ENCODE measurements around the gene MED27. TPM values are rescaled to one million over a fixed set of nuclear protein-coding genes. Genes with fewer than 3 reads are reported as not detected.

MED27 gene
- total RNA-seq, 1 donor from 2014 or later, result 24.1 TPM

DNA sequence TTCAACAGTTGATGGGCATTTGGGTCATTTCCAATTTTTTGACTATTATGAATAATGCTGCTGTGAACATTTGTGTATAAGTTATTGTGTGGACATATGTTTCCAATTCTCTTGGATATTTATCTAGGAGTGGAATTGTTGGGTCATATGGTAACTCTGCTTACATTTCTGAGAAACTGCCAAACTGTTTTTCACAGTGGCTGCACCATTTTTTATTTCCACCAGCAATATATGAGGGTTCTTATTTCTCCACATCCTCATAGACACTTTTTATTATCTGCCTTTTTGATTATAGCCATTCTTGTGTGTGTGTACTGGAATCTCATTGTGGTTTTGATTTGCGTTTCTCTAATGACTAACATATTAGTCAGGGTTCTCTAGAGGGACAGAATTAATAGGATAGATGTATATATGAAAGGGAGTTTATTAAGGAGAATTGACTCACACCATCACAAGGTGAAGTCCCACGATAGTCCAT, 14.7 kb upstream of the MED27 start:
- Mint-ChIP-seq H3K36me3 (ENCODE audit: unreplicated experiment) (no peaks in the 10 kb centered on the region), H3K9me3 (ENCODE audit: unreplicated experiment) (no peaks in the 10 kb centered on the region), H3K27me3 (ENCODE audit: unreplicated experiment) (peaks cover 49% of the 10 kb centered on the region), H3K4me3 (ENCODE audit: unreplicated experiment) (no peak overlapping the region), H3K4me1 (ENCODE audit: unreplicated experiment) (peaks cover 16% of the 10 kb centered on the region), H3K27ac (ENCODE audit: unreplicated experiment) (peak overlapping the region; percentile 63)
- no peak for DNase-seq (ENCODE audit: extremely low spot score, unreplicated experiment)
- TF ChIP-seq, protein P1, sequence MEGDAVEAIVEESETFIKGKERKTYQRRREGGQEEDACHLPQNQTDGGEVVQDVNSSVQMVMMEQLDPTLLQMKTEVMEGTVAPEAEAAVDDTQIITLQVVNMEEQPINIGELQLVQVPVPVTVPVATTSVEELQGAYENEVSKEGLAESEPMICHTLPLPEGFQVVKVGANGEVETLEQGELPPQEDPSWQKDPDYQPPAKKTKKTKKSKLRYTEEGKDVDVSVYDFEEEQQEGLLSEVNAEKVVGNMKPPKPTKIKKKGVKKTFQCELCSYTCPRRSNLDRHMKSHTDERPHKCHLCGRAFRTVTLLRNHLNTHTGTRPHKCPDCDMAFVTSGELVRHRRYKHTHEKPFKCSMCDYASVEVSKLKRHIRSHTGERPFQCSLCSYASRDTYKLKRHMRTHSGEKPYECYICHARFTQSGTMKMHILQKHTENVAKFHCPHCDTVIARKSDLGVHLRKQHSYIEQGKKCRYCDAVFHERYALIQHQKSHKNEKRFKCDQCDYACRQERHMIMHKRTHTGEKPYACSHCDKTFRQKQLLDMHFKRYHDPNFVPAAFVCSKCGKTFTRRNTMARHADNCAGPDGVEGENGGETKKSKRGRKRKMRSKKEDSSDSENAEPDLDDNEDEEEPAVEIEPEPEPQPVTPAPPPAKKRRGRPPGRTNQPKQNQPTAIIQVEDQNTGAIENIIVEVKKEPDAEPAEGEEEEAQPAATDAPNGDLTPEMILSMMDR (IDR thresholded peaks at IDR 0.05), result no peak

DNA sequence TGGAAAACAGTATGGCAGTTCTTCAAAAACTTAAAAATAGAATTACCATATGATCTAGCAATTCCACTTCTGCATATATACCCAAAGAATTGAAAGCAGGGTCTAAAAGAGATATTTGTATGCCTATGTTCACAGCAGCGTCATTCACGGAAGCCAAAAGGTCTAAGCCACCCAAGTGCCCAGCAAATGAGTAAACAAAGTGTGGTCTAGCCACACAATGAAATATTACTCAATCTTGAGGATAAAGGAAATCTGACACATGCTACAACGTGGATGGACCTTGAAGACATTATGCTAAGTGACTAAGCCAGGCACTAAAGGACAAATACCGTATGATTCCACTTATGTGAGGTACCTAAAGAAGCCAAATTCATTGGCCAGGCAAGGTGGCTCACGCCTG, 11.1 kb upstream of the MED27 start:
- H3K4me1 Mint-ChIP-seq (ENCODE audit: unreplicated experiment), result peaks cover 16% of the 10 kb centered on the region
- no peaks in the 10 kb centered on the region for H3K9me3 Mint-ChIP-seq (ENCODE audit: unreplicated experiment)
- TF ChIP-seq, protein P1 (IDR thresholded peaks at IDR 0.05), result no peak
- no peak overlapping the region for H3K27ac Mint-ChIP-seq (ENCODE audit: unreplicated experiment)
- H3K4me3 Mint-ChIP-seq (ENCODE audit: unreplicated experiment), result no peak overlapping the region
- H3K27me3 Mint-ChIP-seq (ENCODE audit: unreplicated experiment), result peaks cover 35% of the 10 kb centered on the region
- no peaks in the 10 kb centered on the region for H3K36me3 Mint-ChIP-seq (ENCODE audit: unreplicated experiment)
- DNase-seq (ENCODE audit: extremely low spot score, unreplicated experiment), result no peak

DNA sequence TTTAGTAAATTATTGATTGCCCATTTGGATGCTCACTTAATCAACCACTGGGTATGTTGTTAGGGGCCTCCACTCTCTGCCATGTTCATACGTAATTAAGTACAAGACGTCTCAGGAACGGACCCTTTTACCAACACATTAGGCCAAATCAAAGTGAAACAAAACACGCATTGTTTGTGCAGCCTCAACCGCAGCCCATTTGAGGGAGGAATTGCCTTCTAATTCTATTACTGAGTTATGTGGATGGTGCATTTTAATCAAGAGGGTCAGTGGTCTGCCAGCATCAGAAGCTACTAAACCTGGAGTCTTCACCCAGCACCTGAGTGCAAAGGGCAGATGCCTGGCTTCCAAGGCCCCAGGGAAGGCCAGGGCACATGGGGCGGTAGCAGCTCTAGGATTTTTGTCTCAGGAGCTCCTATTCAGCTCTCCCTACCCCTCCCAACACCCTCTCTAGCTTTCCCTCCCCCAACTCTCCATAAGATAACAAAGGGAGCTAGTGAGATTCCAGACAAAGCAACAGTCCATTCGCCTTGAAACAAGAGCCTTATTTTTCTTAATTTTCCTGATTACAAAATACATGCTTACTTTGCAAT, 7.9 kb upstream of the MED27 start:
- TF ChIP-seq, protein P1 (IDR thresholded peaks at IDR 0.05), result no peak
- Mint-ChIP-seq H3K27me3 (ENCODE audit: unreplicated experiment) (peaks cover 56% of the 10 kb centered on the region), H3K36me3 (ENCODE audit: unreplicated experiment) (no peaks in the 10 kb centered on the region), H3K4me3 (ENCODE audit: unreplicated experiment) (no peak overlapping the region), H3K27ac (ENCODE audit: unreplicated experiment) (no peak overlapping the region), H3K9me3 (ENCODE audit: unreplicated experiment) (no peaks in the 10 kb centered on the region), H3K4me1 (ENCODE audit: unreplicated experiment) (no peaks in the 10 kb centered on the region)
- no peak for DNase-seq (ENCODE audit: extremely low spot score, unreplicated experiment)

DNA sequence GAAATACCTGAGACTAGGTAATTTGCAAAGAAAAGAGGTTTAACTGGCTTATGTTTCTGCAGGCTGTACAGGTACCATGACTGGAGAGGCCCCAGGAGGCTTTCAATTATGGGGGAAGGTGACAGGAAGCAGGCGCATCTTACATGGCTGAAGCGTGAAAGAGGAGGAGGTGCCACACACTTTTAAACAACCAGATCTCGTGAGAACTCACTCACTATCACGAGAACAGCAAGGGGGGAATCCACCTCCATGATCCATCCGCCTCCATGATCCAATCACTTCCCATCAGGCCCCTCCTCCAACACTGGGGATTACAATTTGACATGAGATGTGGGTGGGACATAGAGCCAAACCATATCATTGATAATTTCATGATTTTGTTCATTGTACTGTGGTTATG, 2.5 kb upstream of the MED27 start:
- peaks cover 3% of the 10 kb centered on the region for H3K36me3 Mint-ChIP-seq (ENCODE audit: unreplicated experiment)
- peaks cover 43% of the 10 kb centered on the region for H3K27me3 Mint-ChIP-seq (ENCODE audit: unreplicated experiment)
- no peaks in the 10 kb centered on the region for H3K9me3 Mint-ChIP-seq (ENCODE audit: unreplicated experiment)
- no peak overlapping the region for H3K27ac Mint-ChIP-seq (ENCODE audit: unreplicated experiment)
- peaks cover 26% of the 10 kb centered on the region for H3K4me1 Mint-ChIP-seq (ENCODE audit: unreplicated experiment)
- TF ChIP-seq, protein P1 (IDR thresholded peaks at IDR 0.05), result no peak
- no peak overlapping the region for H3K4me3 Mint-ChIP-seq (ENCODE audit: unreplicated experiment)
- no peak for DNase-seq (ENCODE audit: extremely low spot score, unreplicated experiment)

DNA sequence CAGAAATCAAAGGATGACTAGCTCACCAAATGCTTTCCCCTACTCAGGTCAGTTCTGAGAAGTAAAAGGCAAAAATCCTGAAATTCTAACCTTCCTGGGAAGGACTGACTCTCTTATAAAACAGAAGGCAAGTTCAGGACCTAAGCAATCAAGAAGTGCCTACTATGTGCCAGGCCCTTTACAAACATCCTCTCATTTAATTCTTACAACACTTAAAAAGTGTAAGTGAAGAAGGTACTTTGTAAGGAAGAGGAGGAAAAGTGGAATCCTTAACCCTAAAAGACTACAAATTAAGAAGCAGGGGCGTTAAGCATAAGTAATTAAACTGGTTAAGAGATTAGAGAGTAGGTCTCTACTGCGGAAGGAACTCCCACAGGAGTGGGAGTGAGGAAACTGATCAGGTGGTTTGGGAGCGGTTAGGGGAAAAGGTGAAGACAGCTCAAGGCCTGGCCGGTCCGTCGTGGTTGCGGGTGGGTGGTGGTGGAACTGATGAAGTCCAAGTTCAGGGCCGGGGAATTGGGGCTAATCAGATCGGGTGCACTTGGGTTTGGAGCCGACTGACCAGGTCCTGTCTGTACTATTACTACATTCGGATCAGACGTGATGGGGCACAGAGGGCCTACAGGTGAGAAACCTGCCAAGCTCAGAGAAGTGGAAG, 839 bp downstream of the MED27 start:
- H3K36me3 Mint-ChIP-seq (ENCODE audit: unreplicated experiment), result peaks cover 11% of the 10 kb centered on the region
- H3K27me3 Mint-ChIP-seq (ENCODE audit: unreplicated experiment), result peaks cover 12% of the 10 kb centered on the region
- no peaks in the 10 kb centered on the region for H3K9me3 Mint-ChIP-seq (ENCODE audit: unreplicated experiment)
- H3K4me3 Mint-ChIP-seq (ENCODE audit: unreplicated experiment), result peak overlapping the region; percentile 94
- DNase-seq (ENCODE audit: extremely low spot score, unreplicated experiment), result no peak
- H3K27ac Mint-ChIP-seq (ENCODE audit: unreplicated experiment), result peak overlapping the region; percentile 85
- peaks cover 36% of the 10 kb centered on the region for H3K4me1 Mint-ChIP-seq (ENCODE audit: unreplicated experiment)
- TF ChIP-seq, protein P1 (IDR thresholded peaks at IDR 0.05), result no peak

Measured in osteocyte (in vitro differentiated cells).